IMR-90 (cell line): ENCODE results near the gene SHB. TPM values are rescaled to one million over a fixed set of nuclear protein-coding genes. Genes with fewer than 3 reads are reported as not detected.
A peak's percentile ranks its signal among the peaks of the same experiment; 100 is the strongest.

Experiments used
- ATAC-seq: fragments of 200-7000 bp; cut with Tn5 transposase; 2 replicates; pipeline ENCODE4 v1.9.1; 2020; ENCODE audit warnings: low read depth, mild to moderate bottlenecking, moderate library complexity
- BruUV-seq: library from RNA; stranded (reverse); fragments of 400-500 nt; replicated peaks from 2 replicates; lab custom pipeline; 2021; lab: Mats Ljungman, UMichigan
- CTCF ChIA-PET: fragments of 300-600 bp; formaldehyde crosslinking; extraction: SDS; loops from one replicate; lab custom pipeline; 2021; ENCODE audit warnings: antibody characterized with exemption; lab: Yijun Ruan, JAX
- POLR2A ChIA-PET: fragments of 300-600 bp; sonication (Branson Sonifier 250); formaldehyde crosslinking; loops from one replicate; lab custom pipeline; 2022; ENCODE audit warnings: antibody characterized with exemption; ENCODE audit not compliant: unreplicated experiment; lab: Charles Lee
- DNase-seq: peaks from one replicate; pipeline ENCODE4 v3.0.0; 2013
- H2AFZ ChIP-seq: replicated peaks from 2 replicates; pipeline ENCODE3; 2013; ENCODE audit warnings: low read length, mild to moderate bottlenecking; ENCODE audit not compliant: poor library complexity
- H2AK5ac ChIP-seq: 2 replicates; pipeline ENCODE4 v1.6.1; 2013; ENCODE audit warnings: low read depth, low read length, inconsistent platforms
- H2AK9ac ChIP-seq: replicated peaks from 2 replicates; pipeline ENCODE3; 2013; ENCODE audit warnings: mild to moderate bottlenecking, low read depth, low read length, moderate library complexity; ENCODE audit not compliant: poor library complexity
- H2BK120ac ChIP-seq: 2 replicates; pipeline ENCODE4 v1.6.1; 2013; ENCODE audit warnings: low read depth, low read length, inconsistent platforms
- H2BK15ac ChIP-seq: 3 replicates; pipeline ENCODE4 v1.6.1; 2013; ENCODE audit warnings: low read depth, low read length, inconsistent platforms
- H2BK20ac ChIP-seq: 2 replicates; pipeline ENCODE4 v1.6.1; 2013; ENCODE audit warnings: low read depth, mild to moderate bottlenecking, inconsistent platforms, low read length, moderate library complexity
- H2BK5ac ChIP-seq: 2 replicates; pipeline ENCODE4 v1.6.1; 2013; ENCODE audit warnings: mild to moderate bottlenecking, low read depth, low read length, inconsistent platforms; ENCODE audit not compliant: poor library complexity, severe bottlenecking
- H3K14ac ChIP-seq: replicated peaks from 2 replicates; pipeline ENCODE4 v1.6.1; 2013; ENCODE audit warnings: low read depth, low read length, inconsistent platforms
- H3K18ac ChIP-seq: 2 replicates; pipeline ENCODE4 v1.6.1; 2013; ENCODE audit warnings: low read depth, low read length, control low read depth
- H3K23ac ChIP-seq: 2 replicates; pipeline ENCODE4 v1.6.1; 2013; ENCODE audit warnings: low read depth, low read length, inconsistent platforms
- H3K27ac ChIP-seq: 2 replicates; pipeline ENCODE4 v1.5.1; 2013; ENCODE audit warnings: mild to moderate bottlenecking, control low read depth, low read length; ENCODE audit not compliant: insufficient read depth
- H3K27me3 ChIP-seq: 2 replicates; pipeline ENCODE4 v1.6.1; 2013; ENCODE audit warnings: low read length; ENCODE audit not compliant: control insufficient read depth, insufficient read depth
- H3K36me3 ChIP-seq: 2 replicates; pipeline ENCODE4 v1.6.1; 2013; ENCODE audit warnings: low read length, mixed read lengths; ENCODE audit not compliant: control insufficient read depth, insufficient read depth
- H3K4ac ChIP-seq: 2 replicates; pipeline ENCODE4 v1.6.1; 2013; ENCODE audit warnings: low read depth, low read length, inconsistent platforms
- H3K4me1 ChIP-seq: 2 replicates; pipeline ENCODE4 v1.6.1; 2013; ENCODE audit warnings: low read length, mixed read lengths; ENCODE audit not compliant: control insufficient read depth, insufficient read depth
- H3K4me2 ChIP-seq: 2 replicates; pipeline ENCODE4 v1.6.1; 2013; ENCODE audit warnings: low read depth, mild to moderate bottlenecking, control low read depth, low read length, moderate library complexity
- H3K4me3 ChIP-seq: 2 replicates; pipeline ENCODE4 v1.5.1; 2013; ENCODE audit warnings: low read depth, mild to moderate bottlenecking, control low read depth, low read length, moderate library complexity; ENCODE audit not compliant: insufficient read depth
- H3K56ac ChIP-seq: 2 replicates; pipeline ENCODE4 v1.6.1; 2013; ENCODE audit warnings: low read length, inconsistent platforms; ENCODE audit not compliant: insufficient read depth; ENCODE audit errors: extremely low read depth
- H3K79me1 ChIP-seq, 2 experiments: 2 replicates each; pipeline ENCODE4 v1.6.1; 2013; ENCODE audit warnings: low read length in 2 of 2, inconsistent platforms in 1 of 2, low read depth in 1 of 2
- H3K9ac ChIP-seq: 2 replicates; pipeline ENCODE4 v1.6.1; 2013; ENCODE audit warnings: low read depth, low read length, control low read depth
- H3K9me1 ChIP-seq: 2 replicates; pipeline ENCODE4 v1.6.1; 2013; ENCODE audit warnings: low read length, inconsistent platforms; ENCODE audit not compliant: insufficient read depth
- H3K9me3 ChIP-seq: 2 replicates; pipeline ENCODE4 v1.6.1; 2013; ENCODE audit warnings: low read length; ENCODE audit not compliant: control insufficient read depth, insufficient read depth
- H4K20me1 ChIP-seq: 2 replicates; pipeline ENCODE4 v1.6.1; 2013; ENCODE audit warnings: low read length, inconsistent platforms; ENCODE audit not compliant: insufficient read depth
- H4K5ac ChIP-seq: 2 replicates; pipeline ENCODE4 v1.6.1; 2013; ENCODE audit warnings: mild to moderate bottlenecking, low read depth, low read length, control low read depth
- H4K8ac ChIP-seq, 2 experiments: 2 replicates each; pipeline ENCODE4 v1.6.1; 2013; ENCODE audit warnings: low read depth in 2 of 2, low read length in 2 of 2, control low read depth in 1 of 2, inconsistent platforms in 1 of 2
- H4K91ac ChIP-seq: 2 replicates; pipeline ENCODE4 v1.6.1; 2013; ENCODE audit warnings: low read depth, low read length, inconsistent platforms; ENCODE audit not compliant: insufficient read depth
- BHLHE40 ChIP-seq: fragments of 150-350 bp; IDR thresholded peaks from 2 replicates; pipeline ENCODE4 v1.6.1; 2016; ENCODE audit warnings: mild to moderate bottlenecking, low read depth, low read length
- CEBPB ChIP-seq: IDR thresholded peaks from 2 replicates; pipeline ENCODE4 v1.6.1; 2012; ENCODE audit warnings: low read depth, low read length, improper control_type of control experiment
- CHD1 ChIP-seq: IDR thresholded peaks from 2 replicates; pipeline ENCODE4 v1.6.1; 2012; ENCODE audit warnings: low read depth, low read length, improper control_type of control experiment
- CTCF ChIP-seq: conservative IDR thresholded peaks from 2 replicates; pipeline ENCODE4 v1.5.1; 2012; ENCODE audit warnings: mild to moderate bottlenecking, low read depth, low read length, improper control_type of control experiment
- FOS ChIP-seq: fragments of 150-350 bp; IDR thresholded peaks from 2 replicates; pipeline ENCODE4 v1.6.1; 2016; ENCODE audit warnings: low read depth, low read length
- MAFK ChIP-seq: IDR thresholded peaks from 2 replicates; pipeline ENCODE4 v1.6.1; 2012; ENCODE audit warnings: low read depth, low read length, improper control_type of control experiment
- MAZ ChIP-seq: IDR thresholded peaks from 2 replicates; pipeline ENCODE4 v1.6.1; 2012; ENCODE audit warnings: low read depth, mild to moderate bottlenecking, low read length, improper control_type of control experiment, moderate library complexity, borderline replicate concordance
- MXI1 ChIP-seq: IDR thresholded peaks from 2 replicates; pipeline ENCODE4 v1.6.1; 2012; ENCODE audit warnings: low read depth, mild to moderate bottlenecking, low read length, moderate library complexity, borderline replicate concordance
- NFE2L2 ChIP-seq: fragments of 150-350 bp; IDR thresholded peaks from 2 replicates; pipeline ENCODE4 v1.6.1; 2016; ENCODE audit warnings: low read depth, mild to moderate bottlenecking, low read length
- POLR2A ChIP-seq: IDR thresholded peaks from 2 replicates; pipeline ENCODE4 v1.6.1; 2012; ENCODE audit warnings: mild to moderate bottlenecking, low read depth, low read length
- RAD21 ChIP-seq: IDR thresholded peaks from 2 replicates; pipeline ENCODE4 v1.6.1; 2012; ENCODE audit warnings: low read length, improper control_type of control experiment
- RCOR1 ChIP-seq: IDR thresholded peaks from 2 replicates; pipeline ENCODE4 v1.6.1; 2012; ENCODE audit warnings: mild to moderate bottlenecking, low read length, improper control_type of control experiment; ENCODE audit not compliant: insufficient replicate concordance
- RFX5 ChIP-seq: IDR thresholded peaks from 2 replicates; pipeline ENCODE4 v1.8.0; 2012; ENCODE audit warnings: low read depth, mild to moderate bottlenecking, low read length, moderate library complexity
- SMC3 ChIP-seq: fragments of 150-350 bp; IDR thresholded peaks from 2 replicates; pipeline ENCODE4 v1.6.1; 2016; ENCODE audit warnings: low read depth, mild to moderate bottlenecking, antibody characterized with exemption, low read length, moderate library complexity
- WGBS, 2 experiments: methylation state at CpG; one replicate each; pipeline versions ENCODE4 v1.1.5 to v1.1.7; 2013; ENCODE audit warnings: missing lambda C conversion rate in 2 of 2; ENCODE audit not compliant: insufficient read length in 1 of 2; ENCODE audit errors: extremely low coverage in 2 of 2; 5-methylcytosine and 5-hydroxymethylcytosine counted together
- dilution Hi-C: fragments of 300-500 bp; cut with HindIII; formaldehyde crosslinking; loops from one replicate; pipeline ENCODE4 v1.14.3; 2018; ENCODE audit warnings: low sequenced_read_pairs; ENCODE audit not compliant: unreplicated experiment
- in situ Hi-C: fragments of 300-500 bp; cut with MboI; formaldehyde crosslinking; loops from 3 replicates; pipeline ENCODE4 v1.14.3; 2019; ENCODE audit warnings: low sequenced_read_pairs, inconsistent platforms, mixed read lengths
- intact Hi-C: fragments of 100-400 bp; cut with micrococcal nuclease; formaldehyde crosslinking; loops from 2 replicates; pipeline ENCODE4 v1.10.0; 2022
- polyA plus RNA-seq, 3 experiments: library from polyadenylated mRNA; depleted of rRNA; stranded (reverse); fragments of >200 nt; gene quantifications; 2 replicates each; pipeline ENCODE4 v1.2.3, GENCODE V29; 2012; ENCODE audit warnings: low replicate concordance in 1 of 3
- total RNA-seq: library from RNA; depleted of rRNA; stranded (reverse); fragments of >200 nt; gene quantifications from 2 replicates; pipeline ENCODE4 v1.2.3, GENCODE V29; 2012
- TF ChIP-seq, protein P1 (sequence below): fragments of 150-350 bp; IDR thresholded peaks from 2 replicates; pipeline ENCODE4 v1.6.1; 2016; ENCODE audit warnings: low read depth, mild to moderate bottlenecking, low read length, moderate library complexity, borderline replicate concordance
- TF ChIP-seq, protein P2 (sequence below): fragments of 150-350 bp; IDR thresholded peaks from 2 replicates; pipeline ENCODE4 v1.6.1; 2017; ENCODE audit warnings: mild to moderate bottlenecking, antibody characterized with exemption, low read length, low read depth

Gene SHB
- total and polyA plus RNA-seq, 2 of the 4 experiments (the other 2 are of a cell fraction) = 6.1 to 20.4 TPM

- Histone ChIP-seq H2AFZ (peak overlapping the region; percentile 73), H4K8ac (peak overlapping the region; percentile 49 to 79), H2AK5ac (peak overlapping the region; percentile 99), H4K20me1 (peaks cover 44% of the 10 kb centered on the region), H3K4me2 (no peak overlapping the region), H3K4me3 (no peak overlapping the region), H3K18ac (peak overlapping the region; percentile 48), H2BK15ac (peak overlapping the region; percentile 1; the same call in 2 of the 3 replicates), H3K36me3 (peaks cover 35% of the 10 kb centered on the region), H3K4ac (peak overlapping the region; percentile 93), H2AK9ac (peak overlapping the region; percentile 93), H3K9me3 (no peaks in the 10 kb centered on the region), H2BK5ac (peak overlapping the region; percentile 92), H2BK120ac (peak overlapping the region; percentile 82), H3K9me1 (peaks cover 65% of the 10 kb centered on the region), H4K91ac (peak overlapping the region; percentile 91), H3K9ac (peak overlapping the region; percentile 36), H3K27me3 (no peaks in the 10 kb centered on the region), H3K79me1 (peaks cover 65 to 99% of the 10 kb centered on the region in 2 experiments), H3K23ac (peak overlapping the region; percentile 93), H4K5ac (peak overlapping the region; percentile 58), H3K14ac (peak overlapping the region; percentile 76), H2BK20ac (peak overlapping the region; percentile 77), H3K27ac (peak overlapping the region; percentile 85), H3K4me1 (peaks cover 40% of the 10 kb centered on the region), H3K56ac (peak overlapping the region; percentile 72)
- in situ Hi-C loops = no loop called here
- no peak for DNase-seq
- ChIA-PET POLR2A (no interaction called here), CTCF (interaction anchor here (0.7 to 1.0 kb wide), 3 partner anchors 10 to 55 kb away, joined by 4 read pairs; no protein-coding TSS in a partner anchor)
- dilution Hi-C loops = no loop called here
- 75% methylated on average over 2 of the region's 5 CpGs; no CpG with 5 or more reads in 1 of the 2 experiments for WGBS, 2 experiments
- intact Hi-C loops = loop anchor here (2.0 to 5.0 kb wide), 3 partner anchors 32 to 60 kb away; partner anchors contain the start of gene SHB
- no TSS peak for BruUV-seq
- ATAC-seq = no peak; the same call in 1 of the 2 replicates
- TF ChIP-seq RCOR1 (no peak), CEBPB (no peak), CHD1 (no peak), POLR2A (no peak), MXI1 (no peak), MAFK (no peak), SMC3 (no peak), RAD21 (no peak), FOS (no peak), NFE2L2 (no peak), MAZ (no peak), CTCF (no peak), RFX5 (no peak), BHLHE40 (no peak)
- TF ChIP-seq, protein P1, sequence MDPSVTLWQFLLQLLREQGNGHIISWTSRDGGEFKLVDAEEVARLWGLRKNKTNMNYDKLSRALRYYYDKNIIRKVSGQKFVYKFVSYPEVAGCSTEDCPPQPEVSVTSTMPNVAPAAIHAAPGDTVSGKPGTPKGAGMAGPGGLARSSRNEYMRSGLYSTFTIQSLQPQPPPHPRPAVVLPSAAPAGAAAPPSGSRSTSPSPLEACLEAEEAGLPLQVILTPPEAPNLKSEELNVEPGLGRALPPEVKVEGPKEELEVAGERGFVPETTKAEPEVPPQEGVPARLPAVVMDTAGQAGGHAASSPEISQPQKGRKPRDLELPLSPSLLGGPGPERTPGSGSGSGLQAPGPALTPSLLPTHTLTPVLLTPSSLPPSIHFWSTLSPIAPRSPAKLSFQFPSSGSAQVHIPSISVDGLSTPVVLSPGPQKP = no peak
- TF ChIP-seq, protein P2, sequence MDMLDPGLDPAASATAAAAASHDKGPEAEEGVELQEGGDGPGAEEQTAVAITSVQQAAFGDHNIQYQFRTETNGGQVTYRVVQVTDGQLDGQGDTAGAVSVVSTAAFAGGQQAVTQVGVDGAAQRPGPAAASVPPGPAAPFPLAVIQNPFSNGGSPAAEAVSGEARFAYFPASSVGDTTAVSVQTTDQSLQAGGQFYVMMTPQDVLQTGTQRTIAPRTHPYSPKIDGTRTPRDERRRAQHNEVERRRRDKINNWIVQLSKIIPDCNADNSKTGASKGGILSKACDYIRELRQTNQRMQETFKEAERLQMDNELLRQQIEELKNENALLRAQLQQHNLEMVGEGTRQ = no peak
These were observed 60.0 kb downstream of the SHB start for GRCh38 chr9:38009035-38009501.
